ENCODE results near the gene KCNJ1.

KCNJ1 gene

GRCh38 chr11:128908391-128909246 lies 41.5 kb upstream of the KCNJ1 start:
- H3K4me1 ChIP-seq (ENCODE audit: control insufficient read depth in 1 of 2, insufficient read depth in 2 of 2, low read length in 2 of 2) = peaks cover 18% of the 10 kb centered on the region in 2 donors
- H3K9ac ChIP-seq (ENCODE audit: low read depth in 1 of 2, low read length in 2 of 2) = peak overlapping the region in 1 of 2 donors; percentile 5
- peaks cover 3 to 12% of the 10 kb centered on the region in 2 donors for H3K27me3 ChIP-seq (ENCODE audit: control insufficient read depth in 1 of 2, insufficient read depth in 2 of 2, low read length in 2 of 2)
- H3K9me3 ChIP-seq (ENCODE audit: control insufficient read depth in 1 of 2, low read length in 2 of 2) = no peaks in the 10 kb centered on the region
- H3K36me3 ChIP-seq (ENCODE audit: control insufficient read depth in 1 of 2, insufficient read depth in 2 of 2, low read length in 2 of 2) = no peaks in the 10 kb centered on the region
- no peak overlapping the region for H3K4me3 ChIP-seq (ENCODE audit: low read depth in 1 of 2, low read length in 2 of 2)
- no peak overlapping the region for H3K27ac ChIP-seq (ENCODE audit: low read depth, low read length)

DNA sequence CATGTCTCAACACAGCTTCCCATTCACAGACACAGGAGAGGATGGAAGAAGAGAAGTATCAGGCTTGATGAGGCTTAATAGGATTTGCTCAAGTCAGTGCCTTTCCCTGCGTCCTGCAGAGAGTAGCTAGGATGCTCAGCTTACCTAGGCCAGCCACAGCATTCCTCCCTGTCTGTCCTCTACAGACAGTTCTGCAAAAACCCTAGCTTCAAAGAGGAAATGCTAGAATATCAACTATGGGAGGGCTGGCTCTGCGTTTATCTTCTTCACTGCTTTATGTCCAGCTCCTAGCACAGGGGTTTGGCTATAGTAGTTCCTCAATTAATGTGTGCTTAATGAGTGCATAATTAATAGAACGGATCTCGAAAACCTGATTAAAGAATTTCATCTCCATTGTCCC lies 40.5 kb upstream of the KCNJ1 start:
- Histone ChIP-seq H3K9ac (ENCODE audit: low read depth in 1 of 2, low read length in 2 of 2) (no peak overlapping the region), H3K27me3 (ENCODE audit: control insufficient read depth in 1 of 2, insufficient read depth in 2 of 2, low read length in 2 of 2) (peaks cover 3 to 12% of the 10 kb centered on the region in 2 donors), H3K36me3 (ENCODE audit: control insufficient read depth in 1 of 2, insufficient read depth in 2 of 2, low read length in 2 of 2) (no peaks in the 10 kb centered on the region), H3K4me3 (ENCODE audit: low read depth in 1 of 2, low read length in 2 of 2) (no peak overlapping the region), H3K4me1 (ENCODE audit: control insufficient read depth in 1 of 2, insufficient read depth in 2 of 2, low read length in 2 of 2) (peaks cover 18% of the 10 kb centered on the region in 2 donors), H3K27ac (ENCODE audit: low read depth, low read length) (no peak overlapping the region), H3K9me3 (ENCODE audit: control insufficient read depth in 1 of 2, low read length in 2 of 2) (no peaks in the 10 kb centered on the region)

- H3K4me3 ChIP-seq (ENCODE audit: low read depth in 1 of 2, low read length in 2 of 2) = peak overlapping the region; percentile 66 to 70
- H3K27me3 ChIP-seq (ENCODE audit: control insufficient read depth in 1 of 2, insufficient read depth in 2 of 2, low read length in 2 of 2) = peaks cover 3 to 12% of the 10 kb centered on the region in 2 donors
- no peak overlapping the region for H3K9ac ChIP-seq (ENCODE audit: low read depth in 1 of 2, low read length in 2 of 2)
- H3K4me1 ChIP-seq (ENCODE audit: control insufficient read depth in 1 of 2, insufficient read depth in 2 of 2, low read length in 2 of 2) = peaks cover 18% of the 10 kb centered on the region in 2 donors
- H3K36me3 ChIP-seq (ENCODE audit: control insufficient read depth in 1 of 2, insufficient read depth in 2 of 2, low read length in 2 of 2) = no peaks in the 10 kb centered on the region
- no peaks in the 10 kb centered on the region for H3K9me3 ChIP-seq (ENCODE audit: control insufficient read depth in 1 of 2, low read length in 2 of 2)
- H3K27ac ChIP-seq (ENCODE audit: low read depth, low read length) = no peak overlapping the region
These were observed 39.3 kb upstream of the KCNJ1 start for GRCh38 chr11:128906185-128907050.

- peak overlapping the region; percentile 66 to 70 for H3K4me3 ChIP-seq (ENCODE audit: low read depth in 1 of 2, low read length in 2 of 2)
- H3K27ac ChIP-seq (ENCODE audit: low read depth, low read length) = no peak overlapping the region
- no peaks in the 10 kb centered on the region for H3K36me3 ChIP-seq (ENCODE audit: control insufficient read depth in 1 of 2, insufficient read depth in 2 of 2, low read length in 2 of 2)
- no peaks in the 10 kb centered on the region for H3K9me3 ChIP-seq (ENCODE audit: control insufficient read depth in 1 of 2, low read length in 2 of 2)
- peaks cover 0 to 12% of the 10 kb centered on the region in 2 donors for H3K27me3 ChIP-seq (ENCODE audit: control insufficient read depth in 1 of 2, insufficient read depth in 2 of 2, low read length in 2 of 2)
- peak overlapping the region in 1 of 2 donors; percentile 26 for H3K9ac ChIP-seq (ENCODE audit: low read depth in 1 of 2, low read length in 2 of 2)
- peaks cover 18% of the 10 kb centered on the region in 2 donors for H3K4me1 ChIP-seq (ENCODE audit: control insufficient read depth in 1 of 2, insufficient read depth in 2 of 2, low read length in 2 of 2)
These were observed 38.5 kb upstream of the KCNJ1 start for GRCh38 chr11:128905345-128906184.

DNA sequence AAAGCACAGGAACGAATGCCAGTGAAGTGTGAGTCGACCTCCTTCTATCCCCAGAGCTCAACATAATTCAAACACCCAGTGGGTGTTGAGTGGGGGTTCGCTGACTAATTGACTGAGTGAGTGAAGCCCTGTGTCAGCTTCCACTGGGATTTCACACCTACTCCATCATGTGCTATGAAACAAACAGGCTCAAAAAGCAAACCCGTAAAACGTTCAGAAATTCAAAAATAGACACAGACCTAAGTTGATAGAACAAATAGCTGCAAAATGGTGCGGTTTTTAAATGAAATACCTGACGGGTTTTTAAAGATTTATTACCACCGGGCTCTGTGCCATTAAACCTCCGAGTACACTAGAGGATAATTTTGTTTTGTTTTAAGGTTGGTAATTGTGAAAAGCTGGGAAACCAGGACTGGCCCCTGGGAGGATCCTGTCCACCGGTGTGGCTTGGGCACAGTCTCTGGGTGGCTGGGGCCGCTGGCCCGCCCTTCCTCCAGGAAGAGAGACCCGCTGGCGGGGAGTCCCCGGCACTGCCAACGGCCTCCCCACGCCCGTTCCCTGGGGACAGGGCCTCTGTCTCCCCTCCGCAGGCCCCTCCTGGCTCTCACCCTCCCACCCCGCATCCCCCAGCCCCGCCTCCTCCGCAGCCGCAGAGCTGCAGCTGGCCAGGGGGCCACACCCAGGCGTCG lies 37.7 kb upstream of the KCNJ1 start:
- Histone ChIP-seq H3K27ac (ENCODE audit: low read depth, low read length) (no peak overlapping the region), H3K9me3 (ENCODE audit: control insufficient read depth in 1 of 2, low read length in 2 of 2) (no peaks in the 10 kb centered on the region), H3K9ac (ENCODE audit: low read depth in 1 of 2, low read length in 2 of 2) (peak overlapping the region in 1 of 2 donors; percentile 26), H3K4me1 (ENCODE audit: control insufficient read depth in 1 of 2, insufficient read depth in 2 of 2, low read length in 2 of 2) (peaks cover 18% of the 10 kb centered on the region in 2 donors), H3K4me3 (ENCODE audit: low read depth in 1 of 2, low read length in 2 of 2) (peak overlapping the region; percentile 66 to 70), H3K27me3 (ENCODE audit: control insufficient read depth in 1 of 2, insufficient read depth in 2 of 2, low read length in 2 of 2) (peaks cover 0 to 12% of the 10 kb centered on the region in 2 donors), H3K36me3 (ENCODE audit: control insufficient read depth in 1 of 2, insufficient read depth in 2 of 2, low read length in 2 of 2) (no peaks in the 10 kb centered on the region)

GRCh38 chr11:128904303-128904655 lies 37.2 kb upstream of the KCNJ1 start:
- Histone ChIP-seq H3K4me3 (ENCODE audit: low read depth in 1 of 2, low read length in 2 of 2) (no peak overlapping the region), H3K27ac (ENCODE audit: low read depth, low read length) (no peak overlapping the region)

DNA sequence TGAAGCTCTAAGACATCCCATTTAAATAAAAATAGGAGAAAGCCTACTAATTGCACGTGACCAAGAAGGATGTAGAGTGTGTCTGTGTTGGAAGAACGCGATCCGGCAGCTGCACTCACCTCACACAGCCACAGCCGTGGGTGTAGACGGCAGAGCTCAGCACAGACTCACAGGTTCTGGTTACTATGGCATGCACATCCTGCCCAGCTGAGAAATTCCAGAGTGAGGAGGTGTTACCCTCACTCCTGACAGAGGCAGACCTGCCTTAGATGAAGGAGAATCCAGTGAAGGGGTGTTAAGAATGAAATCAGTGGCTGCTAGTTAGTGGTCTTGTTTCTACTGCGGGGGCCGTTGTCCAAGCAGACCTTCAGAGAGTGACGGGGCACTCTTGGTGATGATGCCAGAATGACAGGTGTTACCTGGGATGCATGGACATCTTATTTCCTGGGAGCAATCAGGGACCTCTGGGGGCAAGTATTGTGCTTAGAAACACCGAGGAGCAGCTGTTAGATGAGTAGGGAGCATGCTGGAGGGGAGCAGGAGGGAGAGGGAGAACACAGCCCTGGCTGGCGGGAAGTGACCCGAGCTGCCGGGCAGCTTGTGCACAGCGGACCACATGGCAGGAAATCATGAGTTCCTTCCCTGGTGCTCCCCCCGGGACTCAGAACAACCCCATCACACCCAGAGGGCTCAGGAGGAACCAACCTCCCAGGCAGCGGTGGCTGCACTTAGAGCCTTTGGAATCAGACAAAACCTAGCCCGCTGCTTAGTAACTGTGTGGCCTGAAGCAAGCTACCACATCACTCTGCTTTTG lies 36.4 kb upstream of the KCNJ1 start:
- Histone ChIP-seq H3K9ac (ENCODE audit: low read depth in 1 of 2, low read length in 2 of 2) (no peak overlapping the region), H3K27me3 (ENCODE audit: control insufficient read depth in 1 of 2, insufficient read depth in 2 of 2, low read length in 2 of 2) (peaks cover 0 to 8% of the 10 kb centered on the region in 2 donors), H3K4me1 (ENCODE audit: control insufficient read depth in 1 of 2, insufficient read depth in 2 of 2, low read length in 2 of 2) (peaks cover 11% of the 10 kb centered on the region in 2 donors), H3K4me3 (ENCODE audit: low read depth in 1 of 2, low read length in 2 of 2) (no peak overlapping the region), H3K36me3 (ENCODE audit: control insufficient read depth in 1 of 2, insufficient read depth in 2 of 2, low read length in 2 of 2) (no peaks in the 10 kb centered on the region), H3K27ac (ENCODE audit: low read depth, low read length) (no peak overlapping the region), H3K9me3 (ENCODE audit: control insufficient read depth in 1 of 2, low read length in 2 of 2) (no peaks in the 10 kb centered on the region)

More at GRCh38 chr11:128904303-128904655, 37.2 kb upstream of the KCNJ1 start:
- Histone ChIP-seq H3K9me3 (ENCODE audit: control insufficient read depth in 1 of 2, low read length in 2 of 2) (no peaks in the 10 kb centered on the region), H3K9ac (ENCODE audit: low read depth in 1 of 2, low read length in 2 of 2) (no peak overlapping the region), H3K27me3 (ENCODE audit: control insufficient read depth in 1 of 2, insufficient read depth in 2 of 2, low read length in 2 of 2) (peaks cover 0 to 12% of the 10 kb centered on the region in 2 donors), H3K36me3 (ENCODE audit: control insufficient read depth in 1 of 2, insufficient read depth in 2 of 2, low read length in 2 of 2) (no peaks in the 10 kb centered on the region), H3K4me1 (ENCODE audit: control insufficient read depth in 1 of 2, insufficient read depth in 2 of 2, low read length in 2 of 2) (peaks cover 18% of the 10 kb centered on the region in 2 donors)

DNA sequence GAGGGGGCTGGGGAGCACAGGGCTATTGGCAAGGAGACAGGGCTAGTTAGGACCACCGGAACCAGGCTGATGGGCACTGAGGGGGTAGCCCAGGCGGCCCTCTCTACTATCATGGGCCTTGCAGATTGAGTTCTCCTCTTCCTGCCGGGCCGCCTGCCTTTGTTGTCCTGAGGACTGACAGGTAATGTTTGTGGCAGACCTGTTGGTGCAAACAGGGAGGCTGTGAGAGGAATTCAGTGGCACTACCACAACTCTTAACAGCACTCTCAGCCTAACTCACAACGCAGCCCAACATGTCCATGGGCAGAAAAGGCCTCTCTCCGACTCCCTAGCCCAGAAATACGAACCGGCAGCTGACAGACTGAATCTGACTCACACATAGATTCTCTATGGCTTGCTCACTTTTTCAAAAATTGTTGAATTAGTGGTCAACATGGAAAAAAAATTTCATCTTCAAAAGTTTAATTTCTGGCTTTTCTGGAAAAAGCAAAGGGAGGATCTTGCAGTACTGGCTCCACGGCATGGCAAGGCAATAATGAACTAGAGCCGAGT lies 35.5 kb upstream of the KCNJ1 start:
- no peaks in the 10 kb centered on the region for H3K36me3 ChIP-seq (ENCODE audit: control insufficient read depth in 1 of 2, insufficient read depth in 2 of 2, low read length in 2 of 2)
- no peak overlapping the region for H3K4me3 ChIP-seq (ENCODE audit: low read depth in 1 of 2, low read length in 2 of 2)
- no peak overlapping the region for H3K9ac ChIP-seq (ENCODE audit: low read depth in 1 of 2, low read length in 2 of 2)
- H3K27me3 ChIP-seq (ENCODE audit: control insufficient read depth in 1 of 2, insufficient read depth in 2 of 2, low read length in 2 of 2) = peaks cover 0 to 8% of the 10 kb centered on the region in 2 donors
- H3K27ac ChIP-seq (ENCODE audit: low read depth, low read length) = no peak overlapping the region
- no peaks in the 10 kb centered on the region for H3K9me3 ChIP-seq (ENCODE audit: control insufficient read depth in 1 of 2, low read length in 2 of 2)
- H3K4me1 ChIP-seq (ENCODE audit: control insufficient read depth in 1 of 2, insufficient read depth in 2 of 2, low read length in 2 of 2) = peaks cover 5 to 8% of the 10 kb centered on the region in 2 donors
